HEK293 (cell line): ENCODE results near the gene FBXO3.

Experiments used
- CTCF ChIA-PET: fragments of 350-600 bp; formaldehyde crosslinking; extraction: SDS; loops from one replicate; lab custom pipeline; 2021; ENCODE audit warnings: antibody characterized with exemption; lab: Yijun Ruan, JAX
- POLR2A ChIA-PET: fragments of 300-600 bp; formaldehyde crosslinking; extraction: SDS; loops from one replicate; lab custom pipeline; 2020; ENCODE audit warnings: antibody characterized with exemption, inconsistent platforms; lab: Yijun Ruan, JAX
- H3K27ac ChIP-seq: fragments of 200-500 bp; sonication (Bioruptor generic); 2 replicates; pipeline ENCODE4 v1.5.1; 2014; ENCODE audit warnings: low read depth, low read length, control low read depth, inconsistent platforms; ENCODE audit errors: extremely low read depth
- H3K36me3 ChIP-seq, 2 experiments: fragments of 200-500 bp in 1 of 2; sonication (Bioruptor generic) in 1 of 2; 1 replicate in 1 of 2; 2 replicates in 1 of 2; pipeline ENCODE4 v1.5.1; 2014 to 2017; ENCODE audit warnings: inconsistent platforms in 2 of 2, low read length in 2 of 2; ENCODE audit not compliant: control insufficient read depth in 2 of 2, insufficient read depth in 1 of 2
- H3K4me1 ChIP-seq: fragments of 200-500 bp; sonication (Bioruptor generic); 2 replicates; pipeline ENCODE4 v1.5.1; 2014; ENCODE audit warnings: mild to moderate bottlenecking, low read length, inconsistent platforms; ENCODE audit not compliant: control insufficient read depth, insufficient read depth
- H3K4me3 ChIP-seq: 2 replicates; pipeline ENCODE4 v1.5.1; 2011; ENCODE audit warnings: low read depth, mild to moderate bottlenecking, control low read depth, low read length, moderate library complexity
- H3K9me3 ChIP-seq: fragments of 200-500 bp; sonication (Bioruptor generic); 2 replicates; pipeline ENCODE4 v1.5.1; 2014; ENCODE audit warnings: low read depth, low read length, inconsistent platforms; ENCODE audit not compliant: control insufficient read depth, insufficient read depth
- EGR2 ChIP-seq: fragments of 450-650 bp; formaldehyde crosslinking; IDR thresholded peaks from 2 replicates; pipeline ENCODE4 v1.5.1; 2016; ENCODE audit warnings: low read depth, missing biosample characterization, missing genetic modification characterization
- GFI1B ChIP-seq: fragments of 450-650 bp; formaldehyde crosslinking; IDR thresholded peaks from 2 replicates; pipeline ENCODE4 v1.5.1; 2016; ENCODE audit warnings: missing biosample characterization, missing genetic modification characterization
- OSR2 ChIP-seq: fragments of 450-650 bp; formaldehyde crosslinking; IDR thresholded peaks from 2 replicates; pipeline ENCODE4 v1.5.1; 2016; ENCODE audit warnings: missing biosample characterization, missing genetic modification characterization
- OVOL3 ChIP-seq: fragments of 450-650 bp; formaldehyde crosslinking; IDR thresholded peaks from 2 replicates; pipeline ENCODE4 v1.5.1; 2016; ENCODE audit warnings: missing biosample characterization, missing genetic modification characterization
- SCRT2 ChIP-seq: fragments of 450-650 bp; formaldehyde crosslinking; IDR thresholded peaks from 2 replicates; pipeline ENCODE4 v1.5.1; 2016; ENCODE audit warnings: missing biosample characterization, missing genetic modification characterization
- SP3 ChIP-seq: fragments of 450-650 bp; formaldehyde crosslinking; IDR thresholded peaks from 2 replicates; pipeline ENCODE4 v1.5.1; 2016; ENCODE audit warnings: missing biosample characterization, missing genetic modification characterization
- ZBTB17 ChIP-seq: fragments of 450-650 bp; formaldehyde crosslinking; IDR thresholded peaks from 2 replicates; pipeline ENCODE4 v1.5.1; 2016; ENCODE audit warnings: missing biosample characterization, missing genetic modification characterization
- ZBTB21 ChIP-seq: fragments of 450-650 bp; formaldehyde crosslinking; IDR thresholded peaks from 2 replicates; pipeline ENCODE4 v1.5.1; 2017; ENCODE audit warnings: missing biosample characterization, missing genetic modification characterization
- ZBTB6 ChIP-seq: fragments of 450-650 bp; formaldehyde crosslinking; IDR thresholded peaks from 2 replicates; pipeline ENCODE4 v1.5.1; 2017; ENCODE audit warnings: missing biosample characterization, missing genetic modification characterization
- ZEB2 ChIP-seq: fragments of 450-650 bp; formaldehyde crosslinking; IDR thresholded peaks from 2 replicates; pipeline ENCODE4 v1.5.1; 2016; ENCODE audit warnings: missing biosample characterization, missing genetic modification characterization
- ZFHX2 ChIP-seq: fragments of 450-650 bp; formaldehyde crosslinking; conservative IDR thresholded peaks from 2 replicates; pipeline ENCODE4 v1.5.1; 2016; ENCODE audit warnings: missing biosample characterization, missing genetic modification characterization
- ZNF10 ChIP-seq: fragments of 450-650 bp; formaldehyde crosslinking; IDR thresholded peaks from 2 replicates; pipeline ENCODE4 v1.5.1; 2017; ENCODE audit warnings: missing biosample characterization, missing genetic modification characterization
- ZNF174 ChIP-seq: fragments of 450-650 bp; formaldehyde crosslinking; IDR thresholded peaks from 2 replicates; pipeline ENCODE4 v1.5.0; 2017; ENCODE audit warnings: missing biosample characterization, mild to moderate bottlenecking, missing genetic modification characterization
- ZNF175 ChIP-seq: fragments of 450-650 bp; formaldehyde crosslinking; IDR thresholded peaks from 2 replicates; pipeline ENCODE4 v1.5.1; 2016; ENCODE audit warnings: missing biosample characterization, missing genetic modification characterization
- ZNF19 ChIP-seq: fragments of 450-650 bp; formaldehyde crosslinking; IDR thresholded peaks from 2 replicates; pipeline ENCODE4; 2016; ENCODE audit warnings: missing biosample characterization, missing genetic modification characterization, low read depth
- ZNF211 ChIP-seq: fragments of 450-650 bp; formaldehyde crosslinking; IDR thresholded peaks from 2 replicates; pipeline ENCODE4 v1.5.1; 2016; ENCODE audit warnings: low read depth, missing biosample characterization, missing genetic modification characterization
- ZNF274 ChIP-seq, 2 experiments: fragments of 200-500 bp in 1 of 2; fragments of 450-650 bp in 1 of 2; sonication (Bioruptor generic) in 1 of 2; formaldehyde crosslinking in 1 of 2; IDR thresholded peaks; 2 replicates each; pipeline versions ENCODE4 v1.5.1 to v1.6.1; 2014 to 2016; ENCODE audit warnings: borderline replicate concordance in 1 of 2, inconsistent platforms in 1 of 2, low read length in 1 of 2, missing biosample characterization in 1 of 2, missing genetic modification characterization in 1 of 2
- ZNF302 ChIP-seq: fragments of 450-650 bp; formaldehyde crosslinking; IDR thresholded peaks from 2 replicates; pipeline ENCODE4 v1.5.1; 2016; ENCODE audit warnings: missing biosample characterization, missing genetic modification characterization, low read depth
- ZNF391 ChIP-seq: fragments of 450-650 bp; formaldehyde crosslinking; IDR thresholded peaks from 2 replicates; pipeline ENCODE4 v1.5.1; 2016; ENCODE audit warnings: low read depth, missing biosample characterization, missing genetic modification characterization, borderline replicate concordance
- ZNF394 ChIP-seq: fragments of 450-650 bp; formaldehyde crosslinking; IDR thresholded peaks from 2 replicates; pipeline ENCODE4 v1.5.1; 2016; ENCODE audit warnings: missing biosample characterization, missing genetic modification characterization, mild to moderate bottlenecking, moderate library complexity, borderline replicate concordance
- ZNF416 ChIP-seq: fragments of 450-650 bp; formaldehyde crosslinking; IDR thresholded peaks from 2 replicates; pipeline ENCODE4 v1.5.1; 2016; ENCODE audit warnings: missing biosample characterization, missing genetic modification characterization
- ZNF521 ChIP-seq: fragments of 450-650 bp; formaldehyde crosslinking; IDR thresholded peaks from 2 replicates; pipeline ENCODE4 v1.5.1; 2017; ENCODE audit warnings: missing biosample characterization, mild to moderate bottlenecking, missing genetic modification characterization
- ZNF561 ChIP-seq: fragments of 450-650 bp; IDR thresholded peaks from 2 replicates; pipeline ENCODE4 v1.5.1; 2018; ENCODE audit warnings: missing biosample characterization, missing genetic modification characterization, borderline replicate concordance
- ZNF621 ChIP-seq: fragments of 450-650 bp; formaldehyde crosslinking; IDR thresholded peaks from 2 replicates; pipeline ENCODE4 v1.5.1; 2017; ENCODE audit warnings: missing biosample characterization, missing genetic modification characterization
- ZNF624 ChIP-seq: fragments of 450-650 bp; formaldehyde crosslinking; IDR thresholded peaks from 2 replicates; pipeline ENCODE4 v1.5.1; 2017; ENCODE audit warnings: missing biosample characterization, missing genetic modification characterization
- ZNF629 ChIP-seq: fragments of 450-650 bp; formaldehyde crosslinking; IDR thresholded peaks from 2 replicates; pipeline ENCODE4 v1.5.1; 2017; ENCODE audit warnings: missing biosample characterization, missing genetic modification characterization
- ZNF692 ChIP-seq: fragments of 450-650 bp; formaldehyde crosslinking; IDR thresholded peaks from 2 replicates; pipeline ENCODE4 v1.5.1; 2016; ENCODE audit warnings: missing biosample characterization, missing genetic modification characterization
- ZNF785 ChIP-seq: fragments of 450-650 bp; formaldehyde crosslinking; IDR thresholded peaks from 2 replicates; pipeline ENCODE4 v1.5.1; 2016; ENCODE audit warnings: missing biosample characterization, missing genetic modification characterization
- ZNF791 ChIP-seq: fragments of 450-650 bp; formaldehyde crosslinking; IDR thresholded peaks from 2 replicates; pipeline ENCODE4 v1.5.1; 2016; ENCODE audit warnings: missing biosample characterization, missing genetic modification characterization

FBXO3 gene

GRCh38 chr11:33694346-33695050 lies 79.8 kb downstream of the FBXO3 start:
- no peak for TF ChIP-seq OVOL3 (tag by site-specific recombination)
- peak; percentile 14; the same call in 1 of the 2 replicates for TF ChIP-seq EGR2
- ChIA-PET CTCF (interaction anchor here (0.6 to 1.4 kb wide), 5 partner anchors 21 to 561 kb away, joined by 3 to 5 read pairs (median 3); no protein-coding TSS in a partner anchor), POLR2A (no interaction called here)
- Histone ChIP-seq H3K9me3 (no peaks in the 10 kb centered on the region), H3K4me3 (no peak overlapping the region), H3K36me3 (no peaks in the 10 kb centered on the region), H3K4me1 (peaks cover 3% of the 10 kb centered on the region), H3K27ac (no peak overlapping the region)

GRCh38 chr11:33692541-33692940 lies 81.8 kb downstream of the FBXO3 start:
- Histone ChIP-seq H3K4me3 (no peak overlapping the region), H3K36me3 (no peaks in the 10 kb centered on the region), H3K27ac (no peak overlapping the region), H3K9me3 (no peaks in the 10 kb centered on the region), H3K4me1 (peaks cover 3% of the 10 kb centered on the region)
- ChIA-PET POLR2A (interaction anchor here (1.0 to 2.3 kb wide), 3 partner anchors 9 to 661 kb away, joined by 3 to 20 read pairs (median 17); partner anchors contain the start of genes C11orf91 and CD59), CTCF (interaction anchor here (0.5 to 2.7 kb wide), 9 partner anchors 21 to 1001 kb away, joined by 3 to 11 read pairs (median 4); no protein-coding TSS in a partner anchor)
- TF ChIP-seq ZEB2 (tag by site-specific recombination) (0 out of 2 replicates have a peak, but pooled peaks have one; percentile 1), GFI1B (tag by site-specific recombination) (no peak), ZNF19 (tag by site-specific recombination) (no peak), ZBTB17 (0 out of 2 replicates have a peak, but pooled peaks have one; percentile 24), ZBTB21 (tag by site-specific recombination) (no peak), ZNF629 (tag by site-specific recombination) (no peak), ZNF391 (tag by site-specific recombination) (no peak)

- peaks cover 3% of the 10 kb centered on the region for H3K4me1 ChIP-seq
- H3K9me3 ChIP-seq, result no peaks in the 10 kb centered on the region
- peak overlapping the region; percentile 2 for H3K4me3 ChIP-seq
- no peaks in the 10 kb centered on the region for H3K36me3 ChIP-seq
- CTCF ChIA-PET, result interaction anchor here (0.5 to 2.7 kb wide), 9 partner anchors 21 to 1000 kb away, joined by 3 to 11 read pairs (median 4); no protein-coding TSS in a partner anchor
- H3K27ac ChIP-seq, result no peak overlapping the region
- POLR2A ChIA-PET, result interaction anchor here (1.0 to 2.3 kb wide), 3 partner anchors 9 to 661 kb away, joined by 3 to 20 read pairs (median 17); partner anchors contain the start of genes C11orf91 and CD59
- no peak for TF ChIP-seq ZNF624
- no peak for TF ChIP-seq ZNF621
- TF ChIP-seq ZNF175, result no peak
- no peak for TF ChIP-seq ZNF274 (IDR thresholded peaks at IDR 0.05; ENCODE audit: low read length)
- TF ChIP-seq ZNF274 (tag by site-specific recombination; IDR thresholded peaks at IDR 0.05; ENCODE audit: borderline replicate concordance), result no peak
- no peak for TF ChIP-seq ZNF785 (tag by site-specific recombination)
- no peak for TF ChIP-seq ZNF302 (tag by site-specific recombination)
- no peak for TF ChIP-seq ZNF416 (tag by site-specific recombination)
- TF ChIP-seq SCRT2 (tag by site-specific recombination), result peak; percentile 78
- peak; percentile 82 for TF ChIP-seq ZNF692
- TF ChIP-seq ZNF561 (tag by site-specific recombination), result no peak; the same call in 1 of the 2 replicates
- TF ChIP-seq ZNF394, result peak; percentile 35; the same call in 1 of the 2 replicates
- TF ChIP-seq ZNF10, result no peak
- TF ChIP-seq SP3 (tag by site-specific recombination), result no peak
- TF ChIP-seq OSR2 (tag by site-specific recombination), result no peak; the same call in 1 of the 2 replicates
- no peak for TF ChIP-seq ZNF211 (tag by site-specific recombination)
- TF ChIP-seq ZFHX2 (tag by site-specific recombination), result no peak
- no peak for TF ChIP-seq ZNF521 (tag by site-specific recombination)
- no peak for TF ChIP-seq ZNF791 (tag by site-specific recombination)
- TF ChIP-seq ZNF174 (tag by site-specific recombination), result no peak
- peak; percentile 96 for TF ChIP-seq ZBTB6
- peak; percentile 87 for TF ChIP-seq ZNF629 (tag by site-specific recombination)
These were observed 82.3 kb downstream of the FBXO3 start for GRCh38 chr11:33692013-33692504.
